Activated naive CD4-positive, alpha-beta T cell treated with anti-CD3 and anti-CD28 coated beads, Interleukin-2, amount 50 U/mL, for 72 hours (primary cell): ENCODE data around the gene L3MBTL2. TPM values are rescaled to one million over a fixed set of nuclear protein-coding genes. Genes with fewer than 3 reads are reported as not detected.

Experiments
- ATAC-seq, 2 donors: fragments of 150-1000 bp; cut with Tn5 transposase; 2 replicates each; pipeline ENCODE4 v1.10.0; 2021; ENCODE audit warnings: mild to moderate bottlenecking in 2 of 2, moderate library complexity in 2 of 2
- DNase-seq, 2 donors: peaks; one replicate each; pipeline ENCODE4 v3.0.0; 2021 to 2022; ENCODE audit warnings: low spot score in 2 of 2
- H3K27ac Mint-ChIP-seq, 2 donors: one replicate each; pipeline ENCODE4 v1.8.0; 2022; ENCODE audit warnings: mild to moderate bottlenecking in 2 of 2, mixed read lengths in 2 of 2
- H3K36me3 Mint-ChIP-seq, 2 donors: one replicate each; pipeline ENCODE4 v1.8.0; 2022; ENCODE audit warnings: mixed read lengths in 2 of 2
- H3K9me3 Mint-ChIP-seq, 2 donors: one replicate each; pipeline ENCODE4 v1.8.0; 2022; ENCODE audit warnings: mixed read lengths in 2 of 2
- total RNA-seq, 2 donors: library from RNA; stranded (reverse); gene quantifications; one replicate each; pipeline ENCODE4 v1.2.3, GENCODE V29; 2022

The L3MBTL2 gene
- total RNA-seq, 2 donors from 2014 or later: 30.5 to 34.4 TPM

DNA sequence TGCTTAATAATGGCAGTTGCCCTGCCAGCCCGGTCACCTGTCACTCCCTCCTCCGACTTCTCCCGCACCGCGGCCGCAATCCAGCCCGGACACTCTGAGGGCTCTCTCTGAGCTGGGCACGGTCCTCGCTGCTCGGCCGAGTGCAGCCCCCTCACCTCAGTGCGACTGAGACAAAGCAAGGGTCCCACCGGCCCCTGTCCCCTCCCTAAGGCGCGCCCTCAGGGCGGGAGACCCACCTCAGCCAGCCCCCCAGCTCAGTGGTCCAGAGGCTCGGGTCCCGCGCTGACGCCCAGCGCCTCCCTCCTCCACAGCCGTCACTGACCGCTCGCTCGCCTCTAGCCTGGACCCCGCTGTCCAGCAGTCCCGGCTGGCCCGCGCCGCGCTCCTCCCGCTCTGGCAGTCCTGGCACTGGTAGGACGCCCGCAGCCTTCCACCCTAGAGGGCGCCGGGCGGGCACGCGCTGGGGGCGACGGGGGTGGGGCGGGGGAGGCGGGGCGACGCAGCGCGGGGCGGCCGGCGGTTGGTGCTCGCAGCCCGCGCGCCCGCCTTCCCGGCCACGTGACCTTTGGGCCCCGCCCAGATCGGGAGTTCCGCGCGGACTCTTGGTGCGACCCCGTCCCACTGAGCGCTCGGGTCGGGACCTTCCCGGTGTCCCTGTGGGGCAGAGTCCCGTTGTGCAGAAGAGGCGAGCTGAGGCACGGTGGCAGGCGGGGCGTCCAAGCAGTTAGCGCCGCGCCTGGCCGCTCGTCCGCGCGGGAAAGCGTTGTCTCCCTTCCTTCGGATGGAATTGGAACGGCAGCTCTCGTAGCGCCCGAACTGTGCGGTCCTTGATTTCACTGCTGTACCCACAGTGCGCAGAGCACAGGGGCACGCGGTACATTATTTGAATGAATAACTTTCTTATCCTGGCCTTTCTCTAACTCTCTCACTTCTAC, 7.8 kb upstream of the L3MBTL2 start:
- Mint-ChIP-seq H3K9me3 (no peaks in the 10 kb centered on the region), H3K27ac (peak overlapping the region in 1 of 2 donors; percentile 56), H3K36me3 (no peaks in the 10 kb centered on the region)
- peak; percentile 85 for DNase-seq
- peak; percentile 87 to 88 for ATAC-seq

DNA sequence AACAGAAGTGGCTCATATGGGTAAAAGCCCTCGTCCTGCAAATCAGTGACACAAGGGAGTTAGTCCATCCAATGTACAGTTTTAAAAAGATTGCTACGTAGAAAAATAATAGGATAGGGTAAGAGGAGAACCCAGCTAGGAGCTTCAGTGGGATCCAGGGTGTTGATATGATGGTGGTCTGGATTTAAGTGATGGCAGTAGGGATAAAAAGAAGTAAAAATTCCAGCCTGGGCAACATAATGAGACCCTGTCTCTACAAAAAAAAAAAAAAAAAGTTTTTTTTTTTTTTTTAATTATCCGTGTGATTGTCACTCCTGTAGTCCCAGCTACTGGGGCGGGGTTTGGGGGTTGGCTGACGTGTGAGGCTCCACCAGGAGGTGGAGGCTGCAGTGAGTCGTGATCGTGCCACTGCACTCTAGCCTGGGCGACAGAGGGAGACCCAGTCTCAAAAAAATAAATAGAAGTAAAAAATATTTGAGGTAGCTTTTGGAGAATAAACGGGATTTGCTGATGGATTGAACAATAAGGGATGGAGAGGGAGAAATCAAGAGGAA, 7.0 kb upstream of the L3MBTL2 start:
- no peaks in the 10 kb centered on the region for H3K36me3 Mint-ChIP-seq
- ATAC-seq (peak; percentile 44 to 67), DNase-seq (peak in 1 of 2 donors; percentile 57)
- peak overlapping the region in 1 of 2 donors; percentile 56 for H3K27ac Mint-ChIP-seq
- no peaks in the 10 kb centered on the region for H3K9me3 Mint-ChIP-seq

DNA sequence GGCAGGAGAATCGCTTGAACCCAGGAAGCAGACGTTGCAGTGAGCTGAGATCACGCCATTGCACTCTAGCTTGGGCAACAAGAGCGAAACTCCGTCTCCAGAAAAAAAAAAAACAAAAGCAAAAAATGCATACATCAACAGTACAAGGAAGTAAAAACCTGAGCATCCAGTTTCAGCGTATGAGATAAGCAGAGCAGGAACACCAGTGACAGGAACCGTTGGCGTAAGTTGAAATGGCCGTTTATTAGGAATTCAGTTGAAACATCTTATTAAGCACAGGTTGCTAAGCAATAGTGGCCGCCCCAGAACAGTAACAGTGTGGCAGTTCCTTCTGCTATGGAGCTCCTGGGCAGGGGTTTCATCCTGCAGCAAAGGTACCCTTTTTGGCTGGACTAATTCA, 4.0 kb upstream of the L3MBTL2 start:
- Mint-ChIP-seq H3K36me3 (peaks cover 9 to 13% of the 10 kb centered on the region in 2 donors), H3K9me3 (no peaks in the 10 kb centered on the region), H3K27ac (no peak overlapping the region)
- no peak for ATAC-seq
- no peak for DNase-seq

DNA sequence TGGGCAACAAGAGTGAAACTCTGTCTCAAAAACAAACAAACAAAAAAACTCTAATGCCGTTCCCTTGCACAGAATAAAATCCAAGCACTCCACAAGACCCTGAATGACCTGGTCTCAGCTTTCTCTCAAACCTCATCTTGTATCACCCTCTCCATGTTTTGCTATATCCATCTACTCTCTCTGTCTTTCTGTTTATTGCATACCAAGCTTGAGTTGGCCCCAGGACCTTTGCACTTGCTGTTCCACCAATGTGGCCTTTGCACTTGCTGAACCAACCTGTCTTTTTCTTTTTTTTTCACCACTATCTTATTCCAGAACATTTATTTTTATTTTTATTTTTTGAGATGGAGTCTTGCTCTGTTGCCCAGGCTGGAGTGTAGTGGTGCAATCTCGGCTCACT, 2.0 kb upstream of the L3MBTL2 start:
- H3K36me3 Mint-ChIP-seq: peaks cover 9 to 13% of the 10 kb centered on the region in 2 donors
- no peak overlapping the region for H3K27ac Mint-ChIP-seq
- no peaks in the 10 kb centered on the region for H3K9me3 Mint-ChIP-seq
- ATAC-seq (no peak), DNase-seq (no peak)

DNA sequence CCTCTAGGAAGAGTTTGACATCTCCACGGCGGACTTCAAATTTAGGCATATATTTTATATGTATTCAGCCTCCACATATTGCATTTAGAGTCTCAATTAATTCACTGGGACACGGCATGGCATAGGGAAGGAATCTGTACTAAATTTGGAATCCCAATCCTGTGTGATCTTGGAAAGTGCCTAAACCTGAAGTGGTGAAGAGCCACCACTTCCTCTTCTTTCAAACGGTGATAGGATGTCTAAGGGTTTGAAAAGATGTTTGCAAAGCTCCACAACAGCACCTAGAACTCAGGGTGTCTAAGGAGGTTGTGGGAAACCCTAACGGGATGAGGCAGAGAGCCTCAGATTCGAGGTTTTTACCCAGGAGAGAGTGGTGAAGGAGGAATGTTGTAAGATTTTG, 1.0 kb upstream of the L3MBTL2 start:
- Mint-ChIP-seq H3K27ac (peak overlapping the region in 1 of 2 donors; percentile 97), H3K36me3 (peaks cover 9 to 13% of the 10 kb centered on the region in 2 donors), H3K9me3 (no peaks in the 10 kb centered on the region)
- DNase-seq (no peak), ATAC-seq (no peak)

DNA sequence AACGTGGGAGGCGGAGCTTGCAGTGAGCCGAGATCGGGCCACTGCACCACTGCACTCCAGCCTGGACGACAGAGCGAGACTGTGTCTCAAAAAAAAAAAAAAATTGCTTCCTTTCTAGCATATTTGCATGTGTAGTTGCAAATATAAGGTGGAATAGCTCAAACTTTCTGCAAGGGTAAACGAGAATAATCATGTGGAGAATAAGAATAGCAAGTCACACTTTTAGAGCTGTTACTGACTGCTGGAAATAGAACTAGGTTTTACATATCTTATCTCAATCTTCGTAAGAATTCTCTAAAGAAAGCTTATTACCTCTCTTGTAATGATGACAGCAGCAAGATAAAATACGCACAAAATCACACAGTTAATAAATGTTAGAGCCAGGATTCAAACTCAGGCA, 1.6 kb downstream of the L3MBTL2 start:
- DNase-seq: no peak
- H3K9me3 Mint-ChIP-seq: no peaks in the 10 kb centered on the region
- no peak overlapping the region for H3K27ac Mint-ChIP-seq
- H3K36me3 Mint-ChIP-seq: peaks cover 13 to 14% of the 10 kb centered on the region in 2 donors
- no peak for ATAC-seq

DNA sequence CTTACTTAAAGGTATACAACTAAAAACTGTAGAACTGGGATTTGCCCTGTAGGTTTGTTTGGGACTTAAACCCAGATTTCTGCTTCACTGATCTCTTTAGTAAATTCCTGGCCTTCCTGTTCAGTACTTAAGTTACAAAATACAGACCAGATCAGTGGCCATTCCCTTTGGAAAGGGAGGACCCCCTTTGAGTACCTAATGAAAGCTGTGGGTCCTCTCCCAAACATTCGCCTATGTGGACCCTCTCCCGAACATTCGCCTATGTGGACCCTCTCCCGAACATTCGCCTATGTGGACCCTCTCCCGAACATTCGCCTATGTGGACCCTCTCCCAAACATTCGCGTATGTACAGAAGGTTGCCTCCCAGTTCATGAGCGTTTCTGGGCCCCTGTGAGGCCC, 10.3 kb downstream of the L3MBTL2 start:
- H3K36me3 Mint-ChIP-seq: peaks cover 5 to 30% of the 10 kb centered on the region in 2 donors
- no peaks in the 10 kb centered on the region for H3K9me3 Mint-ChIP-seq
- no peak for ATAC-seq

DNA sequence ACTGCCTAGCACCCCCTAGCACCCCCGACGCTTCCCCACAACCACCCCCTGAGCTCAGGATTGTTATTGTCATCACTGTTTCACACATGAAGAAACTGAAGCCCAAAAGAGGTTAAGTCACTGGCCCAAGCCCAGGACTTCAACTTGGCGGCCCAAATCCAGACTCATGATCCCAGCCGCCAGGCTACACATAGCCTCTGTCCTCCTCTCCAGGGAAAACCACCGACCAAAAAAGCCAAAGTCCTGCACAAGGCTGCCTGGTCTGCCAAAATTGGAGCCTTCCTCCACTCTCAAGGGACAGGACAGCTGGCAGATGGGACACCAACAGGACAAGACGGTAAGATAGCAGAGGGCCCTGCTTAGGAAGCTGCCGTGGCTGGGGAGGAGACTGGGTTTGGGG, 10.8 kb downstream of the L3MBTL2 start:
- no peak for DNase-seq
- peak overlapping the region in 1 of 2 donors; percentile 36 for H3K27ac Mint-ChIP-seq
- no peaks in the 10 kb centered on the region for H3K9me3 Mint-ChIP-seq
- no peak for ATAC-seq
- peaks cover 9 to 25% of the 10 kb centered on the region in 2 donors for H3K36me3 Mint-ChIP-seq

More for the DNA sequence above, 10.3 kb downstream of the L3MBTL2 start:
- peak overlapping the region in 1 of 2 donors; percentile 36 for H3K27ac Mint-ChIP-seq
- DNase-seq: no peak

DNA sequence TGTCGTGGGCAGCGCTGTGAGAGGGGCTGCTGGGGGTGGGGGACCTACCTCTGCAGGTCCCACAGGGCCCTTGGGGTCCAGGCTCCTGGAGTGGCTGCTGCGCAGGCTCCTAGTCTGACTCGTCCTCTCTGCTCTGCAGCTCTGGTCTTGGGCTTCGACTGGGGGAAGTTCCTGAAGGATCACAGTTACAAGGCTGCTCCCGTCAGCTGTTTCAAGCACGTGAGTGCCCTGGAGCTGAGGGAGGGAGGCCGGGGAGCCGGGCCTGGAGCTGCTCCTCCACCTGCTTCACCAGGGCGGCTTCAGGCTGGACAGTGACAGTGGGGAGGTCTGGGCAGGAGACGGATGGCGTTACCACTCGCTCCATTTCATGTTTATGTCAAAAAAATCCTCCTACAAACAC, 11.9 kb downstream of the L3MBTL2 start:
- ATAC-seq: no peak
- H3K27ac Mint-ChIP-seq: peak overlapping the region; percentile 89 to 94
- peaks cover 15 to 25% of the 10 kb centered on the region in 2 donors for H3K36me3 Mint-ChIP-seq
- DNase-seq: no peak
- no peaks in the 10 kb centered on the region for H3K9me3 Mint-ChIP-seq

DNA sequence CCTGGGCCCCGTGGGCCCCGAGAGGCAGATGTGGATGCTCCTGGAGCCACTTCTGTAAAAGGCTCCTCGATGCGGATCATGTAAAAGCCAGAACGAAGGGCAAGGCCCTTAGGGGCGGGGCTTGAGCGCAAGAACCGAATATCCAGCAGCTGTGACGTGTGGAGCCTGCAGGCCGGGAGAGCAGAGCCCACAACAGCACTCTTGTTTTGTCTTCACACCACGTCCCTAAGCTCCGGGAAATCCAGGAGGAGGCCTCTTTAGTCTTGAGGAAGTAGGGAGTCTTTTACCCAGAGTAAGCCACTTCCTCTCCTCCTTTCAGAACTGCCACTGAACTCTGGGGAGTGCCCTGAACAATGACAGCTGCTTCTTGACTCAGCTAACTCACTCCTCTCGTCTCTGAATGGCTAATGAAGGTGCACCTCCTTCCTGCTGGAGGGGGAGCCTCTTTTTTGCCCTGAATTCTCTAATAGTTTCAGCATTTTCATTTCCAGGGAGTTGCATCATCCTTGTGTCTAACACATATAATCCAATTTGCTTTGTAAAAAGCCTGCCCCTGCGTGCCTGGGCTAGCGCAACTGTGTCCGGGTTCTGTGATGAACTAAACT, 12.5 kb downstream of the L3MBTL2 start:
- Mint-ChIP-seq H3K27ac (peak overlapping the region; percentile 89 to 94), H3K9me3 (no peaks in the 10 kb centered on the region), H3K36me3 (peaks cover 15 to 25% of the 10 kb centered on the region in 2 donors)
- DNase-seq (peak; percentile 52 to 61), ATAC-seq (peak; percentile 97)

DNA sequence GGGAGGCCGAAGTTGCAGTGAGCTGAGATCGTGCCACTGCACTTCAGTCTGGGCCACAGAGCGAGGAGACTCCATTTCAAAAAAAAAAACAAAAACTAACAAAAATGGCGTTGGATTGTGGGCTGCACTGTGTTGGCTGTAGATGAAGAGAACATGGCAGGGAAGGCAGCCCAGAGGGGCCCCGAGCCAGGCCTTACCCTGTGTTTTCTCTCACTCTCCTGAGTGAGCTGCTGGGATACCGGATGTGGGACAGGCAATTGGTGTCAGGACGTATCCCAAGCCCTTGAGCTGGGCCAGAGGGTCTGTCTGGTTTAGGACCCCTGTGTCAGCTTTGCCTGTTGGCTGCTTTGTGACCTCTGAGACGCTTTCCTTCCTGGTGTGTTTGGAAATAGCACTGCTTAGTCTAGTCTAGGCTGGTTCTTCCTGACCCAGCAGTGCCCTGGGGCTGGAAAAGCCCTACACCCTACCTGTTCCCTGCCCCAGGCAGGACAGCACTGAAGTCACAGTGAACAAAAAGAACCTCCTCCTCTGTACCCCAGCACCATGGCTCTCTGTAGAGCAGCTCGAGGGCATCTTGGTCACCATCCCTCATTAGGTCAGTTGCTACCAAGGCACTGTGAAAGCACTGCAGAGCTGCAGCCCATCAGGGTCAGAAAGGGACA, 17.9 kb downstream of the L3MBTL2 start:
- H3K36me3 Mint-ChIP-seq: peaks cover 0 to 16% of the 10 kb centered on the region in 2 donors
- no peaks in the 10 kb centered on the region for H3K9me3 Mint-ChIP-seq
- no peak overlapping the region for H3K27ac Mint-ChIP-seq
- DNase-seq (no peak), ATAC-seq (no peak)

DNA sequence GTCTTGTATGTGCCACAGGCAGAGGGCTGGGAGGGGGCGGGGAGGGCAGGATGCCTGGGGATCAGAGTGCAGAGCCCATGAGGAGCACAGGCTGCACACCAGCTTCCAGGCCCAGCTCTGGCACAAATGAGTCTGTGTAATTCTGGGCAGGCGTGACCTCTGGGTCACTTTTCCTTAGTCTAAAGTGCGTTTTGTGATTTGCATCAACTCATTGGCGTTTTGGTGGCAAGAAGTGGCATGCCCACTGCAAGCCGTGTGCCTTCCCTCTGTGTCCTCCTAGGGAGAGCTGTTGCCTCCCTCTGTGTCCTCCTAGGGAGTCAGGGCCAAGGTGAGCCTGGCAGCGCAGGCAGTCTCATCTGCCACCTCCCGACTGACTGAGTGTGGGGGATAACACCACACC, 18.4 kb downstream of the L3MBTL2 start:
- ATAC-seq (no peak), DNase-seq (no peak)
- H3K9me3 Mint-ChIP-seq: no peaks in the 10 kb centered on the region
- peaks cover 0 to 16% of the 10 kb centered on the region in 2 donors for H3K36me3 Mint-ChIP-seq
- H3K27ac Mint-ChIP-seq: no peak overlapping the region

DNA sequence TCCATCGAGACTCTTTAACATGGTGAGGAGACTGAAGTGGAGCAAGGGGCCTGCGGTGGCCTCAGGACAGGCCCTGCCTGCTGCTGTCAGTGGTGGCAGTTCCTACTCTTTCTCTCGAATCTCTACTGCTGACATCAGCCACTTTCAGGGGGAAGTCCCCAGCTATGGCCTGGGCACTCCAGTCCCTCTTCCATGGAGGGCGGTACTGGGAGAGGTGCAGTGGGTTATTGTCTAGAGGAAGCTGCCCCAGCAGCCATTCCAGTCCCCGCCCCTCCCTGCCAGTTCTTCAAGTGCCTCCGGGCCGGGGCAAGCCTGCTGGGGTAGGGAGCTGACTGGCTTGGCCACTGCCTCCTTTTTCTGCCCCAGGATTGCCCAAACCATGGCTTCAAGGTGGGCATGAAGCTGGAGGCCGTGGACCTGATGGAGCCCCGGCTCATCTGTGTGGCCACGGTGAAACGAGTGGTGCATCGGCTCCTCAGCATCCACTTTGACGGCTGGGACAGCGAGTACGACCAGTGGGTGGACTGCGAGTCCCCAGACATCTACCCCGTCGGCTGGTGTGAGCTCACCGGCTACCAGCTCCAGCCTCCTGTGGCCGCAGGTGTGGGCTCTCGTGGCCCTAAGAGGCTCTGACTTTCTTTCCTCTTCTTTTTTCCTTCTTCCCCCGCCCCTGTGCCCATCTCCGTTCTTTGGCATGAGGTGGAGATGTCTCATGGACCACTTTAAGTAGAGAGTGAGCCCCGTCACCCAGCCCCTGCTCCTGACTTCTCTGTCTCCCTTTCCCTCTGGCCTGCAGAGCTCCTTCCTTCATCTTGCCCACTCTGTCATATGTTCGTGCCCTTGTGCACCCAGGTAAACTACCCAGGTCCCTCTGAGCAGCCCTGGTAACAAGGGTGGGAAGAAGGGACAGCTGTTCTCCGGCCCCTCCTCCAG, 21.9 kb downstream of the L3MBTL2 start:
- no peak for ATAC-seq
- Mint-ChIP-seq H3K27ac (peak overlapping the region; percentile 15 to 73), H3K36me3 (peaks cover 0 to 6% of the 10 kb centered on the region in 2 donors), H3K9me3 (no peaks in the 10 kb centered on the region)
- no peak for DNase-seq

DNA sequence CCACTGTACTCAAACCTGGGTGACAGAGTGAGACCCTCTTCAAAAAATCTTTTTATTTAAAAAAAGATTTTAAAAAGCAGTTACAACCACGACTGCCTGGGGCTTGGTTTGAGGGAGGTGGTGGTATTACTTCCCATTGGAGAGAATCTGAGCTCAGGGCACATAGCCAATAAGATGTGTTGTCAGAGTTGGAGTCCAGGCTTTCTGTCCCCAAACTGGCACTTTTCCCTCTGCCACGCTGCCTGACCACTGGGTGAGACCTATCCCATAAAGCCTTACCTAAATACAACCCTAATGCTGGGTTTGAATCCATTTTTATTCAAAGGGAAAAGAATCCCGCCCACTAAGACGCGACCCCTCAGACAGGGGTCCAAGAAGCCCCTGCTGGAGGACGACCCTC, 24.1 kb downstream of the L3MBTL2 start:
- Mint-ChIP-seq H3K9me3 (no peaks in the 10 kb centered on the region), H3K27ac (no peak overlapping the region), H3K36me3 (peaks cover 0 to 6% of the 10 kb centered on the region in 2 donors)
- DNase-seq (no peak), ATAC-seq (no peak)

DNA sequence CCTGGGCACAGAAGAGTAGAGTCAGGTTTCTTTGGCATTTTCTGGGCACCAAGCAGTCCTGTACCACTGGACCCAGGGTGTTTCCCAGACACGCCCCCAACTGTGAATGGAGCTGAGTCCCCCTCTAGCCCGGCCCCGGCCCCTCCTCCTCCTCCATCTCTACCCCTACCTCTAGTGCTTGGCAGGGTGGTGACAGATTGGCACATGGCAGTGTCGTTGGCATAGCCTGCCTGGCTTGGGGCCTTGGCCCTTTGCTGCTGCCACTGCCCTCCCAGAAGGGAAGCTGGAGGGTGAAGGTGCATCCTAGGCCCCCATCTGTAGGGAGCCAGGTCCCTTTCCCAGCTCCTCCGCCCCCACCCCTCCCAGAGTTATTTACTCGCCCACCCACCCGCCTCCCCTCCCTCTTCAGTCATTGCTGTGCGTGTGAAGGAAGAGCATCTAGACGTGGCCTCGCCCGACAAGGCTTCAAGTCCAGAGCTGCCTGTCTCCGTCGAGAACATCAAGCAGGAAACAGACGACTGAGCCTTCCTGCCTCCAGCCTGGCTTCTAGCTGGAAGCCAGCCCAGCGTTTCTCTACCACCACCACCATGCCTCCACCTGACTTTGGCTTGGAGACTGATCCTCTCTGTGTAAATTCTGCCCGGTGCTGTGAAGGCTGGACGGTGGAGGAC, 24.8 kb downstream of the L3MBTL2 start:
- H3K36me3 Mint-ChIP-seq: peaks cover 0 to 6% of the 10 kb centered on the region in 2 donors
- DNase-seq (no peak), ATAC-seq (no peak)
- peak overlapping the region; percentile 22 to 55 for H3K27ac Mint-ChIP-seq
- no peaks in the 10 kb centered on the region for H3K9me3 Mint-ChIP-seq
